HEK293T (cell line): ENCODE measurements around the gene BCAP31.

Experiments used
- ARNT ChIP-seq: fragments of 450-650 bp; IDR thresholded peaks from 2 replicates; pipeline ENCODE4 v1.6.1; 2017; ENCODE audit warnings: mild to moderate bottlenecking
- BHLHE40 ChIP-seq: fragments of 450-650 bp; IDR thresholded peaks from 2 replicates; pipeline ENCODE4 v1.6.1; 2016; ENCODE audit warnings: mild to moderate bottlenecking, moderate library complexity, borderline replicate concordance
- ELF4 ChIP-seq: fragments of 450-650 bp; IDR thresholded peaks from 2 replicates; pipeline ENCODE4 v1.6.1; 2017; ENCODE audit warnings: antibody characterized with exemption
- FOXA1 ChIP-seq: fragments of 450-650 bp; IDR thresholded peaks from 2 replicates; pipeline ENCODE4 v1.6.1; 2016; ENCODE audit warnings: mild to moderate bottlenecking
- FOXK2 ChIP-seq: fragments of 450-650 bp; IDR thresholded peaks from 2 replicates; pipeline ENCODE4 v1.6.1; 2016; ENCODE audit warnings: mild to moderate bottlenecking
- HDGF ChIP-seq: fragments of 450-650 bp; IDR thresholded peaks from 2 replicates; pipeline ENCODE4 v1.6.1; 2017; ENCODE audit warnings: antibody characterized with exemption, borderline replicate concordance
- LEF1 ChIP-seq: fragments of 450-650 bp; IDR thresholded peaks from 2 replicates; pipeline ENCODE4 v1.6.1; 2017; ENCODE audit warnings: mild to moderate bottlenecking, borderline replicate concordance
- NFRKB ChIP-seq: fragments of 450-650 bp; IDR thresholded peaks from 2 replicates; pipeline ENCODE4 v1.6.1; 2016; ENCODE audit warnings: mild to moderate bottlenecking, moderate library complexity
- SP1 ChIP-seq: fragments of 450-650 bp; IDR thresholded peaks from 2 replicates; pipeline ENCODE4 v1.6.1; 2017
- SUZ12 ChIP-seq: fragments of 450-650 bp; IDR thresholded peaks from 2 replicates; pipeline ENCODE4 v1.6.1; 2016; ENCODE audit warnings: mild to moderate bottlenecking
- TARDBP ChIP-seq: fragments of 450-650 bp; IDR thresholded peaks from 2 replicates; pipeline ENCODE4 v1.6.1; 2016
- ZNF384 ChIP-seq: fragments of 450-650 bp; IDR thresholded peaks from 2 replicates; pipeline ENCODE4 v1.6.1; 2016

DNA sequence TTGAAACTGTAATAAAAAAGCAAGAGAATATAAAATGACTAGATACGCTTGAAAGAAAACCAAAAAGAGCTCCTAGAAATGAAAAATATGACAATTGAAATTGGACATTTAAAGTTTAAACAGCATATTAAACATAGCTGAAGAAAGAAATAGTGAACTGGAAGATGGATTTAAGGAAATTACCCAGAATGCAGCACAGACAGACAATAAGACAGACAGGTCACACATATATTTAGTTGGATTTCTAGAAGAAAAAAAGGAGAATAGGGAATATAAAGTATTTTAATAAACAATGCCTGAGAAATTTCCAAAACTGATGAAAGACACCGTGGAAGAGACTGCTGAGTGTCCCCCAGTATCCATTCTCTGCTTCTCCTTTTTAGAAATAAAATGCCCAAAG lies 70.6 kb downstream of the BCAP31 start:
- TF ChIP-seq NFRKB: no peak
- TF ChIP-seq SP1: no peak
- no peak for TF ChIP-seq BHLHE40
- TF ChIP-seq LEF1: no peak
- TF ChIP-seq TARDBP: no peak
- TF ChIP-seq ELF4: no peak
- no peak for TF ChIP-seq ZNF384
- no peak for TF ChIP-seq HDGF
- TF ChIP-seq FOXA1: no peak
- no peak for TF ChIP-seq FOXK2
- TF ChIP-seq ARNT: no peak
- TF ChIP-seq SUZ12: no peak
